COR-L47 (cell line): ENCODE data around the gene SMARCD1.
"Not testable (repeated sequence)": the region's sequence is repeated elsewhere in the genome, so short reads cannot be mapped to it uniquely, and the experiment has no call there.

Experiments used
- DNase-seq: peaks from one replicate; lab custom pipeline; 2025; lab: John Stamatoyannopoulos, UW

SMARCD1 gene

DNA sequence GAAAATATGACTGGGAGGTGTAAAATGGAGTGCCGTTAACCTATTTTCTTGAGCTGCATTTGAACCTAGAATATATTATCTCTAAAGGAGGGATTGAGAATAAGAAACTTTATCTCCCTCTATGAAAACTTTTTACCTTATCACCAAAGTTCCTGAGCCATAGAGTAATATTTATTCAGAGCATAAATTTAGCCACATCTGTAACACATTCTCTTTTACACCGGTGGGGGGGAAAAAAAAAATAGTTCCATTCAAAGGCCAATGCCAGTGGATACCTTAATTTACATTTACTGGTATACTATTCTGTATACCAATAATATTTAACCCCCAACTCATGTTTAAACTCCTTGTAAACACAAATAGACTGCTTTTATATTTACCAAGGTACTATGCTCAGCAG is 60.3 kb downstream of the SMARCD1 start:
- DNase-seq = no peak

DNA sequence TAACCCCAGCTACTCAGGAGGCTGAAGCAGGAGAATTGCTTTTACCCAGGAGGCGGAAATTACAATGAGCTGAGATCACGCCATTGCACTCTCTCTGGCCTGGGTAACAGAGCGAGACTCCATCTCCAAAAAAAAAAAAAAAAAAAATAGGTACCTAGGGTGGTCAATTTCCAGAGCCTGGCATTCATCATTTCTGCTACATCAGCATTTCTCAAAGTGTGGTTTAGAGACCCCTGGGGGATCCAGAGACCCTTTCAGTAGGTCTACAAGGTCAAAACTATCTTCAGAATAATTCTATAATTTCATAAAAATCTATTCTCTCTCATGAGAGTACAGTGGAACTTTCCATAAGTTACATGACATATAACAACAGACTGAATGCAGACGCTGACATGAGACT is 62.1 kb downstream of the SMARCD1 start:
- DNase-seq = no peak

DNA sequence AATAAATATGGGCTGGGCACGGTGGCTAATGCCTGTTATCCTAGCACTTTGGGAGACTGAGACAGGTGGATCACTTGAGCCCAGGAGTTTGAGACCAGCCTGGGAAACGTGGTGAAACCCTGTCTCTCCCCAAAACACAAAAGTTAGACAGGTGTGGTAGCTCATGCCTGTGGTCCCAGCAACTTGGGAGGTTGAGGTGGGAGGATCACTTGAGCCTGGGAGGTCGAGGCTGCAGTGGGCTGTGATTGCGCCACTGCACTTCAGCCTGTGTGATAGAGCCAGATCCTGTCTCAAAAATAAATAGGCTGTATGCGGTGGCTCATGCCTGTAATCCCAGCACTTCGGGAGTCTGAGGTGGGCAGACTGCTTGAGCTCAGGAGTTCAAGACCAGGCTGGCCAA is 62.9 kb downstream of the SMARCD1 start:
- not testable (repeated sequence) for DNase-seq

DNA sequence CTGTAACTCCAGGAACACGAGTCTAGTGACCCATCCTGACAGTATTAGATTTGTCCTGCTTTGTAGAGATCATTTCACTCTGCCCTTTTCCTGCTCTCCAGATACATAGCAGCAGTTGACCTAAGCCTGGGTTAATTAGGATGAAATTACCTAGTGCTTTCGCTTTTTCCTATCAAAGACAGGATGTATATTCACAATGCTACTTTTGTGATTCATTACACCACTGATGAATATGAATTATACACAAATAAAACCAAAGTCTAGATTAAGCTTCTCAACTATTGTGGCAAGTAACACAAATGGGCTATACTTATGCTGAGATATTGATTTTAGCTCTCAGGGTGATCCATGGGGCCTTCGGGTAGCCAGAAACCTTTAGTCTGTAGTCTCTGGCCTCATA is 64.2 kb downstream of the SMARCD1 start:
- no peak for DNase-seq
